GM04503 (cell line): ENCODE data around the gene COQ8A.

Source experiments
- DNase-seq: peaks from one replicate; pipeline ENCODE4 v3.0.0-alpha.2; 2012; ENCODE audit warnings: low read depth

COQ8A gene

DNA sequence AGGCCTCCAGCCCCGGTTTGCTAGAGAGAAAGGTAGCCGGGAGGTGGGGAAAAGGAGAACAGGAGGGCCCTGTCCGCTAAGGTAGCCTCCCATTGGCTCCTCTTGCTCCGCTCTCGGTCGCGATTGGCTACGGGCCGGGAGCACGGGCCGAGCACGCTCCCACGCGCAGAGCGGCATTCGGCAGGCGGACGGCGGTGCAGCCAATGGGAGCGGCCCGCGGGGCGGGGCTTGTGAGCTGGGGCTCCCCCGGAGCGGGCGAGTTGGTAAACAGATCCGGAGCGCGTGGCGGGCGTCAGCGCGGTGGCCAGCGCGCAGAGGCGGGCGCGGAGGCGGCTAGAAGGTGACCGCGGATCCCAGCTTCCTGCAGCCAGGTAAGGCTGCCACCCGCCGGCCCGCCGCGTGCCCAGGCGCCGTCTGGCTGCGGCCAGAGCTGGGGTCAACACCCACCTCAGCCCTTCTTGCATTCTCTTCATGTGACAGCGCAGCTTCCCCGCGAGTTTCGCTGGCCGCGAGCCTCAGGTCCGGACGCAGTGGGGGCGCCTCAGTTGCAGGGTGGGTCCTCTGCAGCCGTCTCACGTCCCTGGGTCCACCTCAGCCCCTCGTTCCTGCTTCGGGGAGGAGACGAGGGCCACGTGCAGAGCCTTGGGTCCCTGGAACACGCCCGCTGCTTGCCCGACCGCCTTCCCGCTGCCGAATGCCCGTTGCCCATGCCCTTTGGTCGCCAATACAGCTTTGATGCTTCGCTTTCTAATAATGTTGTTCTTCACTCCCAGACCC, at the start of gene COQ8A:
COQ8A (plus strand) TSS at position 266 of the 777 bp plus-strand sequence. CDS start 21,092 bp downstream, outside the sequence.
- DNase-seq = peak; percentile 96

GRCh38 chr1:226890331-226891108, 49.6 kb upstream of the COQ8A start:
- no peak for DNase-seq

- DNase-seq = no peak
Measured at GRCh38 chr1:226891346-226891745, 48.7 kb upstream of the COQ8A start.

- DNase-seq = no peak
Measured at GRCh38 chr1:226891846-226892523, 48.1 kb upstream of the COQ8A start.

GRCh38 chr1:226892524-226892875, 47.6 kb upstream of the COQ8A start:
- no peak for DNase-seq

DNA sequence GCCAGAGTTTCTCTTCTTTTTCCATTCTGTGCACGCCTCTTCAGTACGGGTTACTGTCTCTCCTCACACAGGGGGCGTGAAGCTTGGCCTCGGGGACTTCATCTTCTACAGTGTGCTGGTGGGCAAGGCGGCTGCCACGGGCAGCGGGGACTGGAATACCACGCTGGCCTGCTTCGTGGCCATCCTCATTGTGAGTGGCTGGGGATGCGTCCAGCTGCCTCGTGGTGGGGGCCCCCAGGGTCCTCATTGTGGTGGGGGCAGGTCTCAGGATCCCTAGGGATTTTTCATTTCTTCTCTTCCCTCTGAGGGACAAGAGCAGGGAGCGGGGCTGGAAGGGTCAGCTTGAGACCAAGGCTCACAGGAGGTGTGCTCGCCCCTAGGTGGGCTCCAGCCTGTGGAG, 46.2 kb upstream of the COQ8A start:
- no peak for DNase-seq

- DNase-seq = no peak
Measured at GRCh38 chr1:226894826-226895225, 45.3 kb upstream of the COQ8A start.

DNA sequence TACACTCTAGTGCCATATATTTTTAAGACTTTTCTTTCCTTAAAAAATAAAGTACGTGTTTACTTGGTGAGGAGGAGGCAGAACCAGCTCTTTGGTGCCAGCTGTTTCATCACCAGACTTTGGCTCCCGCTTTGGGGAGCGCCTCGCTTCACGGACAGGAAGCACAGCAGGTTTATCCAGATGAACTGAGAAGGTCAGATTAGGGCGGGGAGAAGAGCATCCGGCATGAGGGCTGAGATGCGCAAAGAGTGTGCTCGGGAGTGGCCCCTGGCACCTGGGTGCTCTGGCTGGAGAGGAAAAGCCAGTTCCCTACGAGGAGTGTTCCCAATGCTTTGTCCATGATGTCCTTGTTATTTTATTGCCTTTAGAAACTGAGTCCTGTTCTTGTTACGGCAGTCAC, 44.5 kb upstream of the COQ8A start:
- no peak for DNase-seq

DNA sequence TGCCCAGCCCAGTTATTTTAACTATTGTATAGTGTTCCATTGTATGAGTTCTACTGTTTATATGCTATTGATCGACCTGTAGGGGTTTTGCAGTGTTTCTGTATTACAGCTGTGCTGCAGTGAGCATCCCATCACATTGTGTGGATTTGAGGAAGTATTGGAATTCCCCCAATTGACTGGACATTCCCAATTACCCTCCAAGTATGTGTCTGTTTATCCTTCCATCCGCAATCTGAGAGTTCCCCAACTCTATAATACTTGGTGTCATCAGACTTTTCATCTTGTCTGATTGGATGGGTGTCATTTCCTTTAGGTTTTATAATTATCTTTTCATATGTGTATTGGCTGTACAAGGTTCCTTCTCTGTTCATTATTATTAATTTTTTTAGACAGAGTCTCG, 41.8 kb upstream of the COQ8A start:
- no peak for DNase-seq

DNA sequence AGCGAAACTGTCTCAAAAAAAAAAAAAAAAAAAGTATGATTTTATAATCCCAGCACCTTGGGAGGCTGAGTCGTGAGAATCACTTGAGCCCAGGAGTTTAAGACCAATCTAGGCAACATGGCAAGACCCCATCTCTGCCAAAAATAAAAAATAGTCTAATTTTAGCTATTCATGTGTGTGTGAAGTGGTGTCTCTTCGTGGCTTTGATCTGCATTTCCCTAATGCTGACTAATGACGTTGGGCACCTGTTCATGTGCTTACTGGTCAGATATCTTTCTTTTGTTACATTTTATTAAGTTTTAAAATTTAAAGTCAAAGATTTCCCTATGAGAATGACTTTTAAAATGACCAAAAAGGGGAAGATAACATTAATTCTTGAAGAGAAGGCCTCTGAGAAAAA, 38.7 kb upstream of the COQ8A start:
- DNase-seq = no peak

DNA sequence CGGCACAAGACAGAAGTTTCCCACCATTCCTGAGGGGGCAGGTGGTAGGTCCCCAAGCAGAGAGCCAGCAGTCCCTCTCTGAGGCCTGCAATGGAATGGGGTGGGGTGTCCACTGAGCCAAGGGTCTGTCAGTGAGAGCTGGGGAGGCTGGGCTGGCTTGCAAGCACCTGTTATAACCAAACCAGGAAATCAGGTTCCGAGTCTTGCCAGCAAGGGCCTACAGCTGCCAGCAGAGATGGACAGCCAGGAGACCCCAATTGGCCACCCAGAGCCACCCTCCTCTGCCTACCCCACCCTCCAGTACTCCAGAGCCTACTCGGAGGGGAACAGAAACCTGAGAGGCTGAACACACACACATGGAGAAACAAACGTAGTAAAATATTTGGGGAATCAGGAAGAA, 37.5 kb upstream of the COQ8A start:
- no peak for DNase-seq

DNA sequence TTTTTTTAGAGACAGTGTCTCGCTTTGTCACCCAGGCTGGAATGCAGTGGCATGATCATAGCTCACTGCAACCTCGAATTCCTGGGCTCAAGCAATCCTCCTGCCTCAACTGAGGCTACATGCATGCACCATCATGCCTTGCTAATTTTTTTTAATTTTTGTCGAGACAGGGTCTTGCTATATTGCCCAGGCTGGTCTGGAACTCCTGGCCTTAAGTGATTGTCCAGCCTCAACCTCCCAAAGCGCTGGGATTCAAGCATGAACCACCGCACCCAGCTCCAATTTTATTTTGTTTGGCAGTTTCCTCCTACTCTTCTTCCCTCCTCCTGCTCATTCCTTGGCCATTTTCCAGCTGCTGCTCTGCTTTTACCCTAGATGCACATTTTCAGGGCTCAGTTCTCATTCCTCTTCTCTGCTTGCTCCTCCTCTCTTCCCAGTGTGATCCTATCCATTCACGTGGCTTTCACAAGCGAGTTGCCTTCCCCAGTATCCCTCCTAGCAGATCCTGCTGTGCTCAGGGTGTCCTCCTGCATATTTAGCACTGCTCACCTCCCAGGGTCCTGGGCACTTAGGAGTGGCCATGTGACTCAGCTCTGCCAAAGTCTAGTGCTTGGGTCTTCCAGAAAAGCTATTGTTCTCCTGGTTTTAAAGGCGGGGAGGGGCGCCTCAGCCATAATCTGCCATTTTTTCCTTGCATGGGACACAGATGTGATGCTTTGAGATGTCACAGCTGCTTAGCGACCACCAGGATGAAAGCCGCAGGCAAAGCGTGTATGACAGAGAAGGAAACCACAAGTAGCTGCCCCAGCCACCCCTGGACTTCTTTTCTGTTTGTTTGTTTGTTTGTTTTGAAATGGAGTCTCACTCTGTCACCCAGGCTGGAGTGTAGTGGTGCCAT, 36.0 kb upstream of the COQ8A start:
- peak; percentile 31 for DNase-seq

GRCh38 chr1:226904772-226905171, 35.3 kb upstream of the COQ8A start:
- no peak for DNase-seq

DNA sequence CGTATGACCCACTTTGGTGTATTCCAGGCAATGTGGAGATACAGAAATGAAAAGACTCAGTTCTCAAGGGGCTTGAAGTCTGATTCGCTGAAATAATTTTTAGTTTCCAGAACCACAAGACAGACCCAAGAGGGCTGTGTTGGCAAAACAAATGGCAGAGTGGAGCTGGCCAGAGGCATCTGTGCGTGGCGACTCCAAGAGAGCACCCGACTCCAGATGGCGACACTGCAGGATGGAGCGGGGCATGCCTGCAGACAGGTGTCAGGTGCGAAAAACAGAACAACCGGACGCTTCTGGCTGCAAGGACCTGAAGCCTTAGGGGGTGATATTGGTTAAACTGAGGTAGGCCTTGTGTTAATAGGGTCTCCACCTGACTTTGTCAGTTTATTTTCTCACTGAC, 31.7 kb upstream of the COQ8A start:
- DNase-seq = no peak

DNA sequence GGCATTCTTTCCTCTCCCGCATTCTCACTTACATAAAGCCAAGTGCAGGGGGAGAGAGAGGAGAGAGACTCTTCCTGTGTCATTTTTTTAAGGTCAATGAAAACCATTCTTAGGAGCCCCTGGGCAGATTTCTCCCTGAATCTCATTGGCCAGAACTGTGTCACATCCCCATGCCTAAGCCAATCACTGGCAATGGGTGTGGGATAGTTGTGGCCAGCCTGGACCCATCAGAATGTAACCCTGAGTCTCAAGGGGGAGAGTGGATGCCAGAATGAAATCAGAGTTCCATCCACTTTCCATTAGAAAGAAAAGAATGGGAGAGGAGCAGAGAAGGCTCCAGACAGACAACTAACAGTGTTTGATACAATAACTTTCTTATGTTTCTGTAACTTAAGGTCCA, 31.2 kb upstream of the COQ8A start:
- DNase-seq = no peak

- DNase-seq = no peak
Measured at GRCh38 chr1:226912587-226913176, 27.4 kb upstream of the COQ8A start.

DNA sequence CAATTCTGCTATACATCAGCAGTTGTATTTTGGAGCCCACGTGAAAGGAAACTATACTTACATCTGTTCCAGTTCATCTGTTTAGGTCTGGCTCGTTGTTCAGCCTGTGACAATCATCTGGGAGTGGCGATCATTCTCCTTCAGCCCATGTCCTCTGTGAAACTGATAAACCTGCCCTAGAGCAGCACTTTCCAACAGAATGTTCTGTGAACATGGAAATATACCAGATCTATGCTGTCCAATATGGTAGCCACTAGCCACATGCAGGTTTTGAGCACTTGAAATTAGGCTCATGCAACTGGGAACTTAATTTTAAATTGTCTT, 24.5 kb upstream of the COQ8A start:
- DNase-seq = no peak

DNA sequence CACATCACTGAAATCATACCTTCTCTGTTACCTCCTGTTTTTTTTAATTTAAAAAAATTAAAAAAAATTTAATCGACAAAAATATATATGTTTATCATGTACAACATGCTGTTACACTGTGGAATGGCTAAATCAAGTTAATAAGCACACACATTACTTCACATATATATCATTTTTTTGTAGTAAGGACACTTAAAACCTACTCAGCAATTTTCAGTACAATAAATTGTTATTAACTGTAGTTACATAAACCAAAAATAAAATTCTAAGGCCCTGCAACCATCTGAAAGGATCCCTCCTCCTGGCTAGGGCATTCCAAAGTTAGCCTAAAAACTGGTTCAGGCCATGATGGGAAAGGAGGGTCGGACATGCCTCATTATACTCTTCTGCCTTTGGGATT, 23.6 kb upstream of the COQ8A start:
- DNase-seq = no peak

DNA sequence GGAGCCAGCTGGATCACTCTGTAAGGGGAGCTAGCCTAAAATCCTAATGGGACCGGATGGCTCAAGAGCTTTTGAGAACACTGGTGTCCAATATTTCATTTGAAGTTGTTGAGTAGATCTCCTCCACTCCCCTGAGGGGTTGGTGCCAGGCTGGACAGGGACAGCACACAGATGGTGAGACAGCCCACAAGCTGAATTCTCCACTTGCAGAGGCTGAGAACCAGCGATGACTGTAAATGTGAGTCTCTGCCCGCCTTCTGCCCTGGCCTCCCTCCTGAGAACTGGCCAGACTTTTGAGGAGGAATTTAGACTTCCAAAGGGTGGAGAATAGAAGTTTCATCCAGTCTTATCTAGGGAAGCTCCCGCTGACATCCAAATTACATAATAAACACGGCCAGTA, 20.5 kb upstream of the COQ8A start:
- DNase-seq = no peak

- DNase-seq = no peak
Measured at GRCh38 chr1:226919995-226920394, 20.1 kb upstream of the COQ8A start.

- DNase-seq = no peak
Measured at GRCh38 chr1:226920446-226920894, 19.6 kb upstream of the COQ8A start.

DNA sequence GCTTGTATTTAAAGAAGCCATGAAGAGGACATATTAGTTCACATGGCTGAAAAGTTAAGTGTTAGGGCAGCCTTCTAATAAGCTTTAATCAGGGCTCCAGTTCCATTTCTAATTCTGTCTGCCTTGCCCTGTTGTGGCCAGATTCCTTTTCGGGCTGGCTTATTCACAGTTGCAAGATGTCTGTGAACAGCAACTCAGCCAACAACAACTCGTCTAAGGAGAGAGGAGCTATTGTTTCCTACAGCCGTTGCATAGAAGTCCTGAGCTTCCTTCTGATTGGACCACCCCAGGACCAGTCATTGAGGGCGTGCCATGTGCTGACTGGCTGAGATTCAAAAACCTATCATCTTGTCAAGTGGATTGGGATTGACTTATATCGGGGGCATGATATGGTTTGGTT, 18.6 kb upstream of the COQ8A start:
- no peak for DNase-seq
